PC-3 (cell line): ENCODE measurements around the gene ERBB4.

ENCODE experiments used
- EZH2 ChIP-seq: fragments of 300-600 bp; sonication (generic); IDR thresholded peaks from one replicate; pipeline ENCODE4 v1.6.1; 2017; ENCODE audit warnings: antibody characterized with exemption, mild to moderate bottlenecking, low read length; ENCODE audit not compliant: unreplicated experiment
- EZH2phosphoT487 ChIP-seq: fragments of 300-600 bp; sonication (generic); IDR thresholded peaks from 2 replicates; pipeline ENCODE4 v1.6.1; 2018; ENCODE audit warnings: mild to moderate bottlenecking, antibody characterized with exemption, low read length, borderline replicate concordance
- TF ChIP-seq, protein P1 (sequence below): fragments of 300-600 bp; sonication (generic); conservative IDR thresholded peaks from 2 replicates; pipeline ENCODE4 v1.5.1; 2017; ENCODE audit warnings: antibody characterized with exemption, low read depth, mild to moderate bottlenecking, low read length

- TF ChIP-seq, protein P1, sequence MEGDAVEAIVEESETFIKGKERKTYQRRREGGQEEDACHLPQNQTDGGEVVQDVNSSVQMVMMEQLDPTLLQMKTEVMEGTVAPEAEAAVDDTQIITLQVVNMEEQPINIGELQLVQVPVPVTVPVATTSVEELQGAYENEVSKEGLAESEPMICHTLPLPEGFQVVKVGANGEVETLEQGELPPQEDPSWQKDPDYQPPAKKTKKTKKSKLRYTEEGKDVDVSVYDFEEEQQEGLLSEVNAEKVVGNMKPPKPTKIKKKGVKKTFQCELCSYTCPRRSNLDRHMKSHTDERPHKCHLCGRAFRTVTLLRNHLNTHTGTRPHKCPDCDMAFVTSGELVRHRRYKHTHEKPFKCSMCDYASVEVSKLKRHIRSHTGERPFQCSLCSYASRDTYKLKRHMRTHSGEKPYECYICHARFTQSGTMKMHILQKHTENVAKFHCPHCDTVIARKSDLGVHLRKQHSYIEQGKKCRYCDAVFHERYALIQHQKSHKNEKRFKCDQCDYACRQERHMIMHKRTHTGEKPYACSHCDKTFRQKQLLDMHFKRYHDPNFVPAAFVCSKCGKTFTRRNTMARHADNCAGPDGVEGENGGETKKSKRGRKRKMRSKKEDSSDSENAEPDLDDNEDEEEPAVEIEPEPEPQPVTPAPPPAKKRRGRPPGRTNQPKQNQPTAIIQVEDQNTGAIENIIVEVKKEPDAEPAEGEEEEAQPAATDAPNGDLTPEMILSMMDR = no peak
- TF ChIP-seq EZH2 (no peak), EZH2phosphoT487 (no peak)
Observed at GRCh38 chr2:211367711-211368110, 1170.9 kb downstream of the ERBB4 start.
